K562 (cell line): ENCODE data around the gene PCYT1A. TPM values are rescaled to one million over a fixed set of nuclear protein-coding genes. Genes with fewer than 3 reads are reported as not detected.
A peak's percentile ranks its signal among the peaks of the same experiment; 100 is the strongest.

Experiments used
- BRF1 ChIP-seq: IDR thresholded peaks from 3 replicates; pipeline ENCODE4 v1.6.1; 2011; ENCODE audit warnings: borderline replicate concordance, mild to moderate bottlenecking; ENCODE audit not compliant: insufficient read length; ENCODE audit errors: extremely low read depth
- CBX5 ChIP-seq: IDR thresholded peaks from 2 replicates; pipeline ENCODE4 v1.6.1; 2014; ENCODE audit warnings: low read depth, borderline replicate concordance
- CGGBP1 ChIP-seq: fragments of 250-450 bp; sonication (Bioruptor Pico); IDR thresholded peaks from 2 replicates; pipeline ENCODE4 v1.9.0; 2021; ENCODE audit warnings: mild to moderate bottlenecking
- CXXC5 ChIP-seq: fragments of 250-450 bp; sonication (Bioruptor Pico); IDR thresholded peaks from 2 replicates; pipeline ENCODE4 v1.8.0; 2022; ENCODE audit warnings: inconsistent platforms, mild to moderate bottlenecking, moderate library complexity
- GATAD2A ChIP-seq: fragments of 450-650 bp; IDR thresholded peaks from 2 replicates; pipeline ENCODE4 v1.6.1; 2017
- HIVEP1 ChIP-seq: fragments of 250-450 bp; sonication (Bioruptor Pico); IDR thresholded peaks from 2 replicates; pipeline ENCODE4 v1.4.0; 2020; ENCODE audit warnings: mild to moderate bottlenecking
- KLF16 ChIP-seq: IDR thresholded peaks from 2 replicates; pipeline ENCODE4 v1.6.1; 2016; ENCODE audit warnings: antibody characterized with exemption
- MIER1 ChIP-seq: fragments of 450-650 bp; IDR thresholded peaks from 2 replicates; pipeline ENCODE4 v1.6.1; 2016; ENCODE audit warnings: antibody characterized with exemption, mild to moderate bottlenecking, low read depth
- MYNN ChIP-seq, 2 experiments: sonication (generic); formaldehyde crosslinking in 1 of 2; IDR thresholded peaks; 2 replicates each; pipeline versions ENCODE4 v1.5.0 to v1.6.1; 2016 to 2020; ENCODE audit warnings: antibody characterized with exemption in 1 of 2, missing genetic modification reagents in 1 of 2
- NCOR1 ChIP-seq: fragments of 450-650 bp; IDR thresholded peaks from 2 replicates; pipeline ENCODE4 v1.6.1; 2016; ENCODE audit warnings: mild to moderate bottlenecking, moderate library complexity
- NFRKB ChIP-seq: fragments of 450-650 bp; IDR thresholded peaks from 2 replicates; pipeline ENCODE4 v1.6.1; 2016; ENCODE audit warnings: low read depth
- NR2C2 ChIP-seq, 2 experiments: fragments of 200-800 bp in 1 of 2; sonication (Bioruptor generic) in 1 of 2; sonication (generic) in 1 of 2; formaldehyde crosslinking in 1 of 2; IDR thresholded peaks; 2 replicates each; pipeline versions ENCODE4 v1.6.1 to v1.8.0; 2016 to 2022; ENCODE audit warnings: mild to moderate bottlenecking in 1 of 2, missing compliant biosample characterization in 1 of 2, missing genetic modification characterization in 1 of 2, missing genetic modification reagents in 1 of 2
- NR4A1 ChIP-seq, 2 experiments: fragments of 250-450 bp in 1 of 2; fragments of 450-650 bp in 1 of 2; sonication (Bioruptor Pico) in 1 of 2; IDR thresholded peaks; 2 replicates each; pipeline versions ENCODE4 v1.4.0 to v1.6.1; 2016 to 2020; ENCODE audit warnings: mild to moderate bottlenecking in 2 of 2, missing compliant biosample characterization in 1 of 2, missing genetic modification characterization in 1 of 2, moderate library complexity in 1 of 2
- RBM17 ChIP-seq: fragments of 200-400 bp; formaldehyde crosslinking; IDR thresholded peaks from 2 replicates; pipeline ENCODE4 v1.6.1; 2017; ENCODE audit warnings: low read depth, mild to moderate bottlenecking, low read length, borderline replicate concordance
- RNF2 ChIP-seq: sonication (generic); IDR thresholded peaks from 2 replicates; pipeline ENCODE4 v1.6.1; 2016
- SP1 ChIP-seq: sonication (generic); formaldehyde crosslinking; IDR thresholded peaks from 2 replicates; pipeline ENCODE4 v1.8.1; 2022; ENCODE audit warnings: mild to moderate bottlenecking, missing genetic modification reagents
- TAL1 ChIP-seq: fragments of 450-650 bp; IDR thresholded peaks from 2 replicates; pipeline ENCODE4 v1.6.1; 2016; ENCODE audit warnings: mild to moderate bottlenecking
- TBL1XR1 ChIP-seq, 2 experiments: IDR thresholded peaks; 2 replicates each; pipeline ENCODE4 v1.6.1; 2012; ENCODE audit warnings: improper control_type of control experiment in 2 of 2, low read length in 2 of 2, mild to moderate bottlenecking in 1 of 2
- TEAD2 ChIP-seq: fragments of 450-650 bp; IDR thresholded peaks from 2 replicates; pipeline ENCODE4 v1.6.1; 2016; ENCODE audit warnings: missing genetic modification characterization, control low read depth, missing compliant biosample characterization
- ZNF277 ChIP-seq: fragments of 250-450 bp; sonication (Bioruptor Pico); IDR thresholded peaks from 2 replicates; pipeline ENCODE4 v1.8.0; 2022; ENCODE audit warnings: inconsistent platforms, mild to moderate bottlenecking, moderate library complexity, borderline replicate concordance
- ZNF583 ChIP-seq: fragments of 250-450 bp; sonication (Bioruptor Pico); IDR thresholded peaks from 2 replicates; pipeline ENCODE4 v1.4.0; 2020
- ZNF76 ChIP-seq: fragments of 250-450 bp; sonication (Bioruptor Pico); IDR thresholded peaks from 2 replicates; pipeline ENCODE4 v1.4.0; 2020; ENCODE audit warnings: mild to moderate bottlenecking, moderate library complexity, borderline replicate concordance
- polyA plus RNA-seq, 8 experiments: library from polyadenylated mRNA; depleted of rRNA in 4 of 8; stranded (reverse) in 5 of 8; unstranded in 3 of 8; fragments of >200 nt; fragmentation: Nextera tagmentation in 2 of 8; fragmentation: Illumina TruSeq in 1 of 8; extraction: Ambion mirVana in 2 of 8; extraction: Trizol in 1 of 8; gene quantifications; 2 replicates each; pipeline versions ENCODE4 v1.2.1 to v1.2.3, GENCODE V29; 2011 to 2014; ENCODE audit warnings: inconsistent platforms in 1 of 8, missing spikeins in 1 of 8
- total RNA-seq, 7 experiments: library from RNA; depleted of rRNA in 6 of 7; stranded (reverse); fragments of >200 nt in 6 of 7; fragmentation: Illumina TruSeq in 2 of 7; extraction: Trizol in 2 of 7; gene quantifications; 2 replicates each; pipeline versions ENCODE4 v1.2.1 to v1.2.3, GENCODE V29; 2011 to 2021; ENCODE audit warnings: low replicate concordance in 1 of 7
- TF ChIP-seq, protein P1 (sequence below): sonication (generic); formaldehyde crosslinking; IDR thresholded peaks from 2 replicates; pipeline ENCODE4 v1.9.0; 2022; ENCODE audit warnings: mild to moderate bottlenecking, missing genetic modification reagents
- TF ChIP-seq, protein P2 (sequence below): sonication (generic); formaldehyde crosslinking; IDR thresholded peaks from 2 replicates; pipeline ENCODE4 v1.8.0; 2022; ENCODE audit warnings: mild to moderate bottlenecking, missing genetic modification reagents

The PCYT1A gene
- total and polyA plus RNA-seq, 9 of the 15 experiments (the other 6 are each of a cell fraction or from before 2014, with no cell fraction given) = 13.4 to 62.8 (median 49.4) TPM

GRCh38 chr3:196193736-196194541, 93.6 kb downstream of the PCYT1A start (continued):
- TF ChIP-seq SP1 (CRISPR knock-in tag) (0 out of 2 replicates have a peak, but pooled peaks have one; percentile 16), CBX5 (no peak), ZNF583 (CRISPR knock-in tag) (peak; percentile 84), TAL1 (peak; percentile 68; the same call in 1 of the 2 replicates), NFRKB (peak; percentile 12; the same call in 1 of the 2 replicates), NCOR1 (peak; percentile 80), RBM17 (no peak), KLF16 (peak; percentile 76), NR2C2 (CRISPR knock-in tag; IDR thresholded peaks at IDR 0.05) (no peak), NR2C2 (tag; IDR thresholded peaks at IDR 0.05) (peak; percentile 41; the same call in 1 of the 2 replicates), RNF2 (0 out of 2 replicates have a peak, but pooled peaks have one; percentile 17), HIVEP1 (CRISPR knock-in tag) (peak; percentile 57; the same call in 1 of the 2 replicates), NR4A1 (CRISPR knock-in tag; IDR thresholded peaks at IDR 0.05) (no peak), NR4A1 (tag; IDR thresholded peaks at IDR 0.05) (peak; percentile 66; the same call in 1 of the 2 replicates), ZNF277 (CRISPR knock-in tag) (no peak), MYNN (IDR thresholded peaks at IDR 0.05) (peak; percentile 94), MYNN (CRISPR knock-in tag; IDR thresholded peaks at IDR 0.05) (no peak), BRF1 (no peak), MIER1 (no peak), GATAD2A (peak; percentile 87), CXXC5 (peak; percentile 72), TEAD2 (tag) (no peak), ZNF76 (CRISPR knock-in tag) (peak; percentile 84; the same call in 1 of the 2 replicates), TBL1XR1 (IDR thresholded peaks at IDR 0.05; ENCODE audit: low read length in 2 of 2) (0 out of 4 replicates have a peak, but pooled peaks of 1 of the 2 experiments have one; percentile 21), CGGBP1 (CRISPR knock-in tag) (no peak)
- TF ChIP-seq, protein P1, sequence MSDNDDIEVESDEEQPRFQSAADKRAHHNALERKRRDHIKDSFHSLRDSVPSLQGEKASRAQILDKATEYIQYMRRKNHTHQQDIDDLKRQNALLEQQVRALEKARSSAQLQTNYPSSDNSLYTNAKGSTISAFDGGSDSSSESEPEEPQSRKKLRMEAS (CRISPR knock-in tag) = no peak
- TF ChIP-seq, protein P2, sequence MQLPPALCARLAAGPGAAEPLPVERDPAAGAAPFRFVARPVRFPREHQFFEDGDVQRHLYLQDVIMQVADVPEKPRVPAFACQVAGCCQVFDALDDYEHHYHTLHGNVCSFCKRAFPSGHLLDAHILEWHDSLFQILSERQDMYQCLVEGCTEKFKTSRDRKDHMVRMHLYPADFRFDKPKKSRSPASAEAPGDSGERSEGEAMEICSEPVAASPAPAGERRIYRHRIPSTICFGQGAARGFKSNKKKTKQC (CRISPR knock-in tag) = 0 out of 2 replicates have a peak, but pooled peaks have one; percentile 11
